LNCaP clone FGC (cell line): Measurements from ENCODE around the gene KLC3.

ENCODE experiments used
- DNase-seq: peaks from one replicate; pipeline ENCODE4 v3.0.0-alpha.2; 2011; ENCODE audit warnings: low read depth
- H3K4me3 ChIP-seq: 2 replicates; pipeline ENCODE4 v1.5.1; 2011; ENCODE audit warnings: mild to moderate bottlenecking, low read depth, low read length, control low read depth
- CTCF ChIP-seq: IDR thresholded peaks from 2 replicates; pipeline ENCODE4 v1.5.1; 2012; ENCODE audit warnings: mild to moderate bottlenecking; ENCODE audit not compliant: control insufficient read depth, insufficient read depth; ENCODE audit errors: extremely low read depth

The KLC3 gene

GRCh38 chr19:45352062-45352461, 11.5 kb downstream of the KLC3 start:
- no peak for TF ChIP-seq CTCF
- H3K4me3 ChIP-seq = no peak overlapping the region
- no peak for DNase-seq

- no peak for TF ChIP-seq CTCF
- no peak for DNase-seq
- H3K4me3 ChIP-seq = no peak overlapping the region
Observed at GRCh38 chr19:45352471-45352870, 11.9 kb downstream of the KLC3 start.

GRCh38 chr19:45352914-45353796, 12.6 kb downstream of the KLC3 start:
- no peak for DNase-seq
- H3K4me3 ChIP-seq = no peak overlapping the region
- TF ChIP-seq CTCF = no peak

- no peak for TF ChIP-seq CTCF
Observed at GRCh38 chr19:45354241-45354842, 13.8 kb downstream of the KLC3 start.

GRCh38 chr19:45355402-45355801, 14.9 kb downstream of the KLC3 start:
- no peak for TF ChIP-seq CTCF
- DNase-seq = no peak
- no peak overlapping the region for H3K4me3 ChIP-seq

More at GRCh38 chr19:45354241-45354842, 13.8 kb downstream of the KLC3 start:
- DNase-seq = no peak
- no peak overlapping the region for H3K4me3 ChIP-seq

GRCh38 chr19:45355910-45356309, 15.4 kb downstream of the KLC3 start:
- TF ChIP-seq CTCF = no peak
- H3K4me3 ChIP-seq = no peak overlapping the region
- no peak for DNase-seq
